HepG2 (cell line): ENCODE data around the gene RTBDN. TPM values are rescaled to one million over a fixed set of nuclear protein-coding genes. Genes with fewer than 3 reads are reported as not detected.

Experiments
- ELF1 ChIP-seq: sonication (generic); formaldehyde crosslinking; IDR thresholded peaks from 2 replicates; pipeline ENCODE4 v1.4.0; 2020; ENCODE audit warnings: missing genetic modification reagents
- ELF4 ChIP-seq: sonication (generic); formaldehyde crosslinking; IDR thresholded peaks from 2 replicates; pipeline ENCODE4 v1.5.0; 2020; ENCODE audit warnings: missing genetic modification reagents, mild to moderate bottlenecking, moderate library complexity, borderline replicate concordance
- ETV6 ChIP-seq: sonication (generic); formaldehyde crosslinking; conservative IDR thresholded peaks from 2 replicates; pipeline ENCODE4 v1.4.0; 2020; ENCODE audit warnings: missing genetic modification reagents
- KDM4B ChIP-seq: sonication (generic); formaldehyde crosslinking; IDR thresholded peaks from 2 replicates; pipeline ENCODE4 v1.4.0; 2020; ENCODE audit warnings: missing genetic modification reagents
- MZF1 ChIP-seq: sonication (generic); formaldehyde crosslinking; IDR thresholded peaks from 2 replicates; pipeline ENCODE4 v1.8.1; 2023; ENCODE audit warnings: mild to moderate bottlenecking, missing genetic modification reagents, borderline replicate concordance
- NR2F1 ChIP-seq, 2 experiments: fragments of 450-650 bp in 1 of 2; formaldehyde crosslinking in 1 of 2; IDR thresholded peaks; 2 replicates each; pipeline versions ENCODE4 v1.5.0 to v1.6.1; 2016 to 2020; ENCODE audit warnings: mild to moderate bottlenecking in 1 of 2, missing compliant biosample characterization in 1 of 2, missing genetic modification reagents in 1 of 2, moderate library complexity in 1 of 2
- NRL ChIP-seq: sonication (generic); formaldehyde crosslinking; IDR thresholded peaks from 2 replicates; pipeline ENCODE4 v1.5.0; 2020; ENCODE audit warnings: missing genetic modification reagents, mild to moderate bottlenecking, moderate library complexity, borderline replicate concordance
- RBM39 ChIP-seq: fragments of 200-400 bp; formaldehyde crosslinking; IDR thresholded peaks from one replicate; pipeline ENCODE4 v1.6.1; 2018; ENCODE audit warnings: antibody characterized with exemption, mild to moderate bottlenecking, low read depth, low read length; ENCODE audit not compliant: poor library complexity, severe bottlenecking
- RXRB ChIP-seq: IDR thresholded peaks from 2 replicates; pipeline ENCODE4 v1.6.1; 2016; ENCODE audit warnings: borderline replicate concordance, missing genetic modification reagents, missing compliant biosample characterization
- SMAD9 ChIP-seq: sonication (generic); formaldehyde crosslinking; IDR thresholded peaks from 2 replicates; pipeline ENCODE4 v1.5.1; 2020; ENCODE audit warnings: mild to moderate bottlenecking, missing genetic modification reagents
- SNRNP70 ChIP-seq: fragments of 200-400 bp; formaldehyde crosslinking; IDR thresholded peaks from 2 replicates; pipeline ENCODE4 v1.6.1; 2017; ENCODE audit warnings: mild to moderate bottlenecking, low read depth, low read length, moderate library complexity
- SRSF9 ChIP-seq: fragments of 200-400 bp; formaldehyde crosslinking; IDR thresholded peaks from 2 replicates; pipeline ENCODE4 v1.6.1; 2018; ENCODE audit warnings: borderline replicate concordance, mild to moderate bottlenecking, low read depth, low read length; ENCODE audit not compliant: insufficient read depth, poor library complexity, severe bottlenecking
- ZNF3 ChIP-seq: IDR thresholded peaks from 2 replicates; pipeline ENCODE4 v1.7.0; 2017; ENCODE audit warnings: inconsistent platforms
- ZNF549 ChIP-seq: sonication (generic); formaldehyde crosslinking; IDR thresholded peaks from 2 replicates; pipeline ENCODE4 v1.5.0; 2020; ENCODE audit warnings: missing genetic modification reagents
- ZNF558 ChIP-seq: sonication (generic); formaldehyde crosslinking; IDR thresholded peaks from 2 replicates; pipeline ENCODE4 v1.9.0; 2022; ENCODE audit warnings: mild to moderate bottlenecking, missing genetic modification reagents, borderline replicate concordance
- ZNF816 ChIP-seq: sonication (generic); formaldehyde crosslinking; IDR thresholded peaks from 2 replicates; pipeline ENCODE4 v1.8.0; 2022; ENCODE audit warnings: missing genetic modification reagents, mild to moderate bottlenecking, borderline replicate concordance
- polyA plus RNA-seq, 8 experiments: library from polyadenylated mRNA; depleted of rRNA in 3 of 8; stranded (reverse) in 7 of 8; unstranded in 1 of 8; fragments of >200 nt; fragmentation: Illumina TruSeq in 4 of 8; extraction: Trizol in 4 of 8; gene quantifications; 2 replicates each; pipeline versions ENCODE4 v1.2.1 to v1.2.3, GENCODE V29; 2011 to 2016; ENCODE audit warnings: low read depth in 4 of 8, missing spikeins in 1 of 8, mixed read lengths in 1 of 8; ENCODE audit not compliant: insufficient read depth in 1 of 8
- total RNA-seq, 5 experiments: library from RNA; depleted of rRNA; stranded (reverse); fragments of >200 nt; fragmentation: Illumina TruSeq; extraction: Trizol; gene quantifications; 2 replicates each; pipeline ENCODE4 v1.2.3, GENCODE V29; 2016; ENCODE audit warnings: low read depth in 1 of 5
- TF ChIP-seq, protein P1 (sequence below): sonication (generic); formaldehyde crosslinking; IDR thresholded peaks from 2 replicates; pipeline ENCODE4 v1.5.0; 2020; ENCODE audit warnings: missing genetic modification reagents, mild to moderate bottlenecking, borderline replicate concordance
- TF ChIP-seq, protein P2 (sequence below): IDR thresholded peaks from 2 replicates; pipeline ENCODE4 v1.6.1; 2016; ENCODE audit warnings: missing compliant biosample characterization, missing genetic modification reagents, borderline replicate concordance
- TF ChIP-seq, protein P3 (sequence below): IDR thresholded peaks from 2 replicates; pipeline ENCODE4 v1.6.1; 2016; ENCODE audit warnings: missing biosample characterization, missing genetic modification reagents, low read depth
- TF ChIP-seq, protein P4 (sequence below): sonication (generic); formaldehyde crosslinking; IDR thresholded peaks from 2 replicates; pipeline ENCODE4 v1.4.0; 2020; ENCODE audit warnings: mild to moderate bottlenecking, missing genetic modification reagents
- TF ChIP-seq, protein P5 (sequence below): sonication (generic); formaldehyde crosslinking; IDR thresholded peaks from 2 replicates; pipeline ENCODE4 v1.4.0; 2020; ENCODE audit warnings: missing genetic modification reagents

Gene RTBDN
- total and polyA plus RNA-seq, 2 of the 13 experiments (the other 11 are each of a cell fraction or from before 2014, with no cell fraction given) = 0.27 to 0.48 TPM

DNA sequence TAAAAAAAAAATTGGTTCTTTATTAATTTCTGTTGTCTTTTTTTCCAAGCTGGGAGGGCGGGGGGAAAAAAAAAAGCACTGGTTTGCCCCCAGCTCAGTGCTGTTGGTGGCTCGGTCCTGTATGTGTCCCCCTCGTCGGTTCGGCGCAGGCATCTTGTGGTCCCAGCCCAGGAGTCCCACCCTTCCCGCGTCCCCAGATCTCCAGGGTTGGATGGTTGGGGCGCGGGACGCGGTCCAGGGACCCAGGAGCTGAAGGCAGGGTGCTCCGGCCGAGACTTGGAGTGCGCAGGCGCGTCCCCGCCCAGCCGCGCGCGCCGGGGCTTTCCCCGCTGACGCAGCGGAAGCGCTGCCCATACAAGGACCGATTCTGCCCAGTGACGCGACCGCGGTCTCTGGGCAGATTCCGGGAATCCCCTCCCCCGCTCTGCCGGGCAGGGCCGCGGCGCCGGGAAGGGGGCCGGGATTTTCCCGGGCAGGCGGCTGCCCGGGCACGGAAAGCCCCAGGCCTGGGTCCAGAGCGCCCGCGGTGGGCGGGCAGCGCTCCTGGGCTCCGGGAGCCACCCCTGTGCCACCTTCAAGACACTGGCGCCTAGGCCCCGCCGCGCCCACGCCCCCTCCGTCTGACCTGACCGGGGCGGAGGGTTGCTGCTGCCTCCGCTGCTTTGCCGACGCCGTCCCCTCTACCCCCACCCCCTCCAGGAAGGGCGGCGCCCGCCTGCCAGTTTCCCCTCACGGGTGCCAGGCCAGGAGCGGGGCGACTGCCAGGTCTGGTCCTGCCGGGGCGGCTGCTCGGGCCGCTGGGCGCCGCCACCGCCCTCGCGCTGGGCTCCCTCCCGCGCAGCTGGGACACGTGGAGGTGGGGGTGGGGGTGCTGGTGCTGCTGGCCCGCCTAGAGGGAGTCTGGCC, 40.8 kb downstream of the RTBDN start (continued):
- TF ChIP-seq SNRNP70 (no peak), NR2F1 (CRISPR knock-in tag; IDR thresholded peaks at IDR 0.05) (no peak), ZNF816 (CRISPR knock-in tag) (no peak; the same call in 1 of the 2 replicates), SRSF9 (no peak), NRL (CRISPR knock-in tag) (peak; percentile 70; the same call in 1 of the 2 replicates), ZNF549 (CRISPR knock-in tag) (no peak), ETV6 (CRISPR knock-in tag) (peak; percentile 69; the same call in 1 of the 2 replicates), ZNF558 (CRISPR knock-in tag) (0 out of 2 replicates have a peak, but pooled peaks have one; percentile 12), ZNF3 (CRISPR knock-in tag) (no peak), RBM39 (peak; percentile 81), RXRB (CRISPR knock-in tag) (peak; percentile 14; the same call in 1 of the 2 replicates), SMAD9 (no peak), ELF1 (CRISPR knock-in tag) (peak; percentile 65), KDM4B (CRISPR knock-in tag) (peak; percentile 82; the same call in 1 of the 2 replicates), MZF1 (no peak), ELF4 (no peak)
- TF ChIP-seq, protein P1, sequence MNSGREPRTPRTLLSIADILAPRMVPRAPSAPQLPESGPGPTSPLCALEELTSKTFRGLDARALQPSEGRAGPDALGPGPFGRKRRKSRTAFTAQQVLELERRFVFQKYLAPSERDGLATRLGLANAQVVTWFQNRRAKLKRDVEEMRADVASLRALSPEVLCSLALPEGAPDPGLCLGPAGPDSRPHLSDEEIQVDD (CRISPR knock-in tag) = no peak
- TF ChIP-seq, protein P2, sequence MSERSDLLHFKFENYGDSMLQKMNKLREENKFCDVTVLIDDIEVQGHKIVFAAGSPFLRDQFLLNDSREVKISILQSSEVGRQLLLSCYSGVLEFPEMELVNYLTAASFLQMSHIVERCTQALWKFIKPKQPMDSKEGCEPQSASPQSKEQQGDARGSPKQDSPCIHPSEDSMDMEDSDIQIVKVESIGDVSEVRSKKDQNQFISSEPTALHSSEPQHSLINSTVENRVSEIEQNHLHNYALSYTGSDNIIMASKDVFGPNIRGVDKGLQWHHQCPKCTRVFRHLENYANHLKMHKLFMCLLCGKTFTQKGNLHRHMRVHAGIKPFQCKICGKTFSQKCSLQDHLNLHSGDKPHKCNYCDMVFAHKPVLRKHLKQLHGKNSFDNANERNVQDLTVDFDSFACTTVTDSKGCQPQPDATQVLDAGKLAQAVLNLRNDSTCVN = peak; percentile 53; the same call in 1 of the 2 replicates
- TF ChIP-seq, protein P3, sequence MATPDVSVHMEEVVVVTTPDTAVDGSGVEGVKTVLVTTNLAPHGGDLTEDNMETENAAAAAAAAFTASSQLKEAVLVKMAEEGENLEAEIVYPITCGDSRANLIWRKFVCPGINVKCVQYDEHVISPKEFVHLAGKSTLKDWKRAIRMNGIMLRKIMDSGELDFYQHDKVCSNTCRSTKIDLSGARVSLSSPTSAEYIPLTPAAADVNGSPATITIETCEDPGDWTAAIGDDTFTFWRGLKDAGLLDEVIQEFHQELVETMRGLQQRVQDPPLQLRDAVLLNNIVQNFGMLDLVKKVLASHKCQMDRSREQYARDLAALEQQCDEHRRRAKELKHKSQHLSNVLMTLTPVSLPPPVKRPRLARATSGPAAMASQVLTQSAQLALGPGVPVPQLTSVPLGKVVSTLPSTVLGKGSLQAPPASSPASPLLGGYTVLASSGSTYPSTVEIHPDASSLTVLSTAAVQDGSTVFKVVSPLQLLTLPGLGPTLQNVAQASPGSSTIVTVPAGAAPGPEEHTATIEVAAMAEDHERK (CRISPR knock-in tag) = no peak
- TF ChIP-seq, protein P4, sequence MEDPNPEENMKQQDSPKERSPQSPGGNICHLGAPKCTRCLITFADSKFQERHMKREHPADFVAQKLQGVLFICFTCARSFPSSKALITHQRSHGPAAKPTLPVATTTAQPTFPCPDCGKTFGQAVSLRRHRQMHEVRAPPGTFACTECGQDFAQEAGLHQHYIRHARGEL (CRISPR knock-in tag) = no peak
- TF ChIP-seq, protein P5, sequence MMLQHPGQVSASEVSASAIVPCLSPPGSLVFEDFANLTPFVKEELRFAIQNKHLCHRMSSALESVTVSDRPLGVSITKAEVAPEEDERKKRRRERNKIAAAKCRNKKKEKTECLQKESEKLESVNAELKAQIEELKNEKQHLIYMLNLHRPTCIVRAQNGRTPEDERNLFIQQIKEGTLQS = no peak
